BJ (cell line): ENCODE measurements around the gene NOX1. TPM values are rescaled to one million over a fixed set of nuclear protein-coding genes. Genes with fewer than 3 reads are reported as not detected.

Source experiments
- CTCF ChIA-PET: fragments of 350-600 bp; formaldehyde crosslinking; extraction: SDS; loops from one replicate; lab custom pipeline; 2021; ENCODE audit warnings: antibody characterized with exemption, inconsistent platforms; lab: Yijun Ruan, JAX
- POLR2A ChIA-PET: fragments of 300-600 bp; sonication (Branson Sonifier 250); formaldehyde crosslinking; extraction: SDS; loops from one replicate; lab custom pipeline; 2021; ENCODE audit warnings: antibody characterized with exemption; lab: Charles Lee
- DNase-seq: peaks from one replicate; pipeline ENCODE4 v3.0.0-alpha.2; 2011; ENCODE audit warnings: low read depth
- H3K27me3 ChIP-seq: 2 replicates; pipeline ENCODE4 v1.6.0; 2011; ENCODE audit warnings: low read length; ENCODE audit not compliant: control insufficient read depth, insufficient read depth
- H3K36me3 ChIP-seq: 2 replicates; pipeline ENCODE4 v1.5.1; 2011; ENCODE audit warnings: low read length; ENCODE audit not compliant: control insufficient read depth, insufficient read depth
- H3K4me3 ChIP-seq: 2 replicates; pipeline ENCODE4 v1.5.1; 2011; ENCODE audit warnings: low read depth, mild to moderate bottlenecking, control low read depth, low read length
- CTCF ChIP-seq: IDR thresholded peaks from 2 replicates; pipeline ENCODE4 v1.5.1; 2011; ENCODE audit warnings: low read depth, mild to moderate bottlenecking, control low read depth, inconsistent platforms, low read length, moderate library complexity; ENCODE audit not compliant: insufficient read depth
- polyA plus RNA-seq: library from polyadenylated mRNA; depleted of rRNA; stranded (reverse); fragments of >200 nt; gene quantifications from 2 replicates; pipeline ENCODE4 v1.2.3, GENCODE V29; 2011

Gene NOX1
- polyA plus RNA-seq, 1 experiment = not detected

- Histone ChIP-seq H3K27me3 (no peaks in the 10 kb centered on the region), H3K36me3 (no peaks in the 10 kb centered on the region), H3K4me3 (no peak overlapping the region)
- TF ChIP-seq CTCF = no peak
- POLR2A ChIA-PET = interaction anchor here (0.5 kb wide), 1 partner anchor 37 kb away, joined by 5 read pairs; no protein-coding TSS in a partner anchor
- CTCF ChIA-PET = no interaction called here
- DNase-seq = no peak
Observed at GRCh38 chrX:100904433-100904832, 30.3 kb upstream of the NOX1 start.

GRCh38 chrX:100895365-100896075 is 21.4 kb upstream of the NOX1 start:
- Histone ChIP-seq H3K4me3 (no peak overlapping the region), H3K36me3 (no peaks in the 10 kb centered on the region), H3K27me3 (no peaks in the 10 kb centered on the region)
- TF ChIP-seq CTCF = peak; percentile 60
- ChIA-PET CTCF (interaction anchor here (0.6 to 3.4 kb wide), 4 partner anchors 310 to 451 kb away, joined by 4 to 14 read pairs (median 4); no protein-coding TSS in a partner anchor), POLR2A (no interaction called here)
- DNase-seq = no peak

- TF ChIP-seq CTCF = no peak
- CTCF ChIA-PET = no interaction called here
- POLR2A ChIA-PET = no interaction called here
Observed at GRCh38 chrX:100883654-100884053, 9.5 kb upstream of the NOX1 start.

GRCh38 chrX:100880368-100880767 is 6.2 kb upstream of the NOX1 start:
- no peak for TF ChIP-seq CTCF
- Histone ChIP-seq H3K36me3 (no peaks in the 10 kb centered on the region), H3K4me3 (no peak overlapping the region), H3K27me3 (no peaks in the 10 kb centered on the region)
- CTCF ChIA-PET = no interaction called here
- POLR2A ChIA-PET = no interaction called here
- DNase-seq = no peak

More at GRCh38 chrX:100883654-100884053, 9.5 kb upstream of the NOX1 start:
- Histone ChIP-seq H3K36me3 (no peaks in the 10 kb centered on the region), H3K27me3 (no peaks in the 10 kb centered on the region), H3K4me3 (no peak overlapping the region)
- no peak for DNase-seq

- no peaks in the 10 kb centered on the region for H3K36me3 ChIP-seq
- no peak overlapping the region for H3K4me3 ChIP-seq
- POLR2A ChIA-PET = no interaction called here
- DNase-seq = no peak
- H3K27me3 ChIP-seq = no peaks in the 10 kb centered on the region
- CTCF ChIA-PET = interaction anchor here (1.2 kb wide), 1 partner anchor 424 kb away, joined by 3 read pairs; no protein-coding TSS in a partner anchor
- TF ChIP-seq CTCF = no peak
Observed at GRCh38 chrX:100871594-100872560, 2.3 kb downstream of the NOX1 start.
